Adrenal gland (tissue), 5 donors: ENCODE results near the gene ADGRL1.

Source experiments
- CTCF ChIP-seq, 6 experiments: fragments of 450-650 bp in 4 of 6; fragments of 200-600 bp in 2 of 6; sonication (generic) in 1 of 6; IDR thresholded peaks; 1 replicate in 5 of 6; 2 replicates in 1 of 6; pipeline versions ENCODE4 v1.5.1 to v1.8.0; 2016 to 2021; ENCODE audit warnings: antibody characterized with exemption in 6 of 6, mild to moderate bottlenecking in 2 of 6, moderate library complexity in 1 of 6
- POLR2A ChIP-seq, 2 donors: fragments of 450-650 bp; IDR thresholded peaks; one replicate each; pipeline ENCODE4 v1.6.1; 2017; ENCODE audit warnings: antibody characterized with exemption in 2 of 2, mild to moderate bottlenecking in 2 of 2, moderate library complexity in 1 of 2
- donor health status: DM: no; HTN: no; CAD: no.

GRCh38 chr19:14237014-14237941 lies 31.3 kb upstream of the ADGRL1 start:
- TF ChIP-seq CTCF (IDR thresholded peaks at IDR 0.05) (no peak), POLR2A (IDR thresholded peaks at IDR 0.05) (no peak)
